DND-41 (cell line): ENCODE results near the gene DDIT4.

Experiments
- ATAC-seq: fragments of 200-7000 bp; cut with Tn5 transposase; 3 replicates; pipeline ENCODE4 v1.9.1; 2021; ENCODE audit warnings: low read depth; ENCODE audit not compliant: insufficient read depth
- DNase-seq: peaks from one replicate; pipeline ENCODE4 v3.0.0-alpha.2; 2020
- H2AFZ ChIP-seq: 2 replicates; pipeline ENCODE4 v1.6.0; 2012; ENCODE audit warnings: low read depth, low read length
- H3K27ac ChIP-seq: 2 replicates; pipeline ENCODE4 v1.5.1; 2012; ENCODE audit warnings: low read length, inconsistent platforms
- H3K27me3 ChIP-seq: fragments of 200-600 bp; sonication (generic); 2 replicates; pipeline ENCODE4 v1.6.0; 2012; ENCODE audit warnings: low read length, mild to moderate bottlenecking, inconsistent platforms; ENCODE audit not compliant: insufficient read depth, poor library complexity
- H3K36me3 ChIP-seq: 2 replicates; pipeline ENCODE4 v1.5.1; 2012; ENCODE audit warnings: low read length, inconsistent platforms; ENCODE audit not compliant: insufficient read depth
- H3K4me1 ChIP-seq: 2 replicates; pipeline ENCODE4 v1.5.1; 2012; ENCODE audit warnings: mild to moderate bottlenecking, low read length; ENCODE audit not compliant: insufficient read depth
- H3K4me2 ChIP-seq: 2 replicates; pipeline ENCODE4 v1.6.0; 2012; ENCODE audit warnings: mild to moderate bottlenecking, moderate library complexity, low read length, inconsistent platforms; ENCODE audit not compliant: insufficient read depth
- H3K4me3 ChIP-seq, 2 experiments: fragments of 200-600 bp in 1 of 2; shearing (Covaris generic) in 1 of 2; 2 replicates each; pipeline ENCODE4 v1.5.1; 2012 to 2016; ENCODE audit warnings: inconsistent platforms in 2 of 2, low read length in 2 of 2, mild to moderate bottlenecking in 2 of 2, low read depth in 1 of 2, moderate library complexity in 1 of 2
- H3K79me2 ChIP-seq: 2 replicates; pipeline ENCODE4 v1.6.0; 2012; ENCODE audit warnings: low read length, inconsistent platforms; ENCODE audit not compliant: insufficient read depth
- H3K9ac ChIP-seq: 2 replicates; pipeline ENCODE4 v1.6.0; 2012; ENCODE audit warnings: low read depth, mild to moderate bottlenecking, inconsistent platforms, low read length, moderate library complexity
- H3K9me3 ChIP-seq: 2 replicates; pipeline ENCODE4 v1.5.1; 2012; ENCODE audit warnings: low read length, moderate library complexity, mild to moderate bottlenecking, inconsistent platforms; ENCODE audit not compliant: insufficient read depth, severe bottlenecking
- H4K20me1 ChIP-seq: 2 replicates; pipeline ENCODE4 v1.6.0; 2012; ENCODE audit warnings: low read length; ENCODE audit not compliant: insufficient read depth
- CTCF ChIP-seq: IDR thresholded peaks from 2 replicates; pipeline ENCODE4 v1.5.1; 2012; ENCODE audit warnings: borderline replicate concordance, low read length, moderate library complexity, mild to moderate bottlenecking; ENCODE audit not compliant: poor library complexity, severe bottlenecking; ENCODE audit errors: extremely low read depth
- EZH2 ChIP-seq: IDR thresholded peaks from 3 replicates; pipeline ENCODE4 v1.6.1; 2012; ENCODE audit warnings: borderline replicate concordance, low read depth, mild to moderate bottlenecking, moderate library complexity, low read length, inconsistent platforms; ENCODE audit not compliant: severe bottlenecking

Gene DDIT4

GRCh38 chr10:72274213-72274729 lies 547 bp downstream of the DDIT4 start:
- DNase-seq (no peak), ATAC-seq (peak; percentile 5; the same call in 2 of the 3 replicates)
- Histone ChIP-seq H3K27ac (peak overlapping the region; percentile 99), H3K79me2 (peaks cover 37% of the 10 kb centered on the region), H3K36me3 (peaks cover 25% of the 10 kb centered on the region), H3K4me2 (peak overlapping the region; percentile 81), H3K4me3 (peak overlapping the region; percentile 77 to 87), H2AFZ (peak overlapping the region; percentile 34; the same call in 1 of the 2 replicates), H3K27me3 (no peaks in the 10 kb centered on the region), H3K9me3 (no peaks in the 10 kb centered on the region), H4K20me1 (peaks cover 28% of the 10 kb centered on the region), H3K4me1 (peaks cover 45% of the 10 kb centered on the region), H3K9ac (peak overlapping the region; percentile 98)
- TF ChIP-seq EZH2 (peak; percentile 50), CTCF (no peak)

DNA sequence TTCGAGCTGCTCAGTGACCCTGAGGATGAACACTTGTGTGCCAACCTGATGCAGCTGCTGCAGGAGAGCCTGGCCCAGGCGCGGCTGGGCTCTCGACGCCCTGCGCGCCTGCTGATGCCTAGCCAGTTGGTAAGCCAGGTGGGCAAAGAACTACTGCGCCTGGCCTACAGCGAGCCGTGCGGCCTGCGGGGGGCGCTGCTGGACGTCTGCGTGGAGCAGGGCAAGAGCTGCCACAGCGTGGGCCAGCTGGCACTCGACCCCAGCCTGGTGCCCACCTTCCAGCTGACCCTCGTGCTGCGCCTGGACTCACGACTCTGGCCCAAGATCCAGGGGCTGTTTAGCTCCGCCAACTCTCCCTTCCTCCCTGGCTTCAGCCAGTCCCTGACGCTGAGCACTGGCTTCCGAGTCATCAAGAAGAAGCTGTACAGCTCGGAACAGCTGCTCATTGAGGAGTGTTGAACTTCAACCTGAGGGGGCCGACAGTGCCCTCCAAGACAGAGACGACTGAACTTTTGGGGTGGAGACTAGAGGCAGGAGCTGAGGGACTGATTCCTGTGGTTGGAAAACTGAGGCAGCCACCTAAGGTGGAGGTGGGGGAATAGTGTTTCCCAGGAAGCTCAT lies 1.1 kb downstream of the DDIT4 start:
- peak; percentile 76 for DNase-seq
- H3K4me2 ChIP-seq = peak overlapping the region; percentile 81

DNA sequence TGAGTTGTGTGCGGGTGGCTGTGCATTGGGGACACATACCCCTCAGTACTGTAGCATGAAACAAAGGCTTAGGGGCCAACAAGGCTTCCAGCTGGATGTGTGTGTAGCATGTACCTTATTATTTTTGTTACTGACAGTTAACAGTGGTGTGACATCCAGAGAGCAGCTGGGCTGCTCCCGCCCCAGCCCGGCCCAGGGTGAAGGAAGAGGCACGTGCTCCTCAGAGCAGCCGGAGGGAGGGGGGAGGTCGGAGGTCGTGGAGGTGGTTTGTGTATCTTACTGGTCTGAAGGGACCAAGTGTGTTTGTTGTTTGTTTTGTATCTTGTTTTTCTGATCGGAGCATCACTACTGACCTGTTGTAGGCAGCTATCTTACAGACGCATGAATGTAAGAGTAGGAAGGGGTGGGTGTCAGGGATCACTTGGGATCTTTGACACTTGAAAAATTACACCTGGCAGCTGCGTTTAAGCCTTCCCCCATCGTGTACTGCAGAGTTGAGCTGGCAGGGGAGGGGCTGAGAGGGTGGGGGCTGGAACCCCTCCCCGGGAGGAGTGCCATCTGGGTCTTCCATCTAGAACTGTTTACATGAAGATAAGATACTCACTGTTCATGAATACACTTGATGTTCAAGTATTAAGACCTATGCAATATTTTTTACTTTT lies 1.8 kb downstream of the DDIT4 start:
- H3K79me2 ChIP-seq = peaks cover 37% of the 10 kb centered on the region
- peaks cover 25% of the 10 kb centered on the region for H3K36me3 ChIP-seq
- H3K4me2 ChIP-seq = peak overlapping the region; percentile 81
- H3K4me3 ChIP-seq = peak overlapping the region; percentile 77 to 87
- H3K4me1 ChIP-seq = peaks cover 49% of the 10 kb centered on the region
- peak overlapping the region; percentile 98 for H3K9ac ChIP-seq
- H2AFZ ChIP-seq = no peak overlapping the region
- no peaks in the 10 kb centered on the region for H3K27me3 ChIP-seq
- TF ChIP-seq CTCF (no peak), EZH2 (no peak)
- ATAC-seq = peak; percentile 29
- peaks cover 28% of the 10 kb centered on the region for H4K20me1 ChIP-seq
- H3K27ac ChIP-seq = peak overlapping the region; percentile 99
- H3K9me3 ChIP-seq = no peaks in the 10 kb centered on the region
- DNase-seq = peak; percentile 74

More for the DNA sequence above, 1.1 kb downstream of the DDIT4 start:
- peak overlapping the region; percentile 77 to 87 for H3K4me3 ChIP-seq
- peak overlapping the region; percentile 98 for H3K9ac ChIP-seq
- H2AFZ ChIP-seq = peak overlapping the region; percentile 34; the same call in 1 of the 2 replicates
- TF ChIP-seq CTCF (peak; percentile 87), EZH2 (no peak)
- peaks cover 28% of the 10 kb centered on the region for H4K20me1 ChIP-seq
- H3K27ac ChIP-seq = peak overlapping the region; percentile 99
- peaks cover 25% of the 10 kb centered on the region for H3K36me3 ChIP-seq
- H3K4me1 ChIP-seq = peaks cover 45% of the 10 kb centered on the region
- no peaks in the 10 kb centered on the region for H3K27me3 ChIP-seq
- peak; percentile 29 for ATAC-seq
- peaks cover 37% of the 10 kb centered on the region for H3K79me2 ChIP-seq
- H3K9me3 ChIP-seq = no peaks in the 10 kb centered on the region
